DMS114 treated with DMSO at 0.1 percent for 48 hours (cell line): Measurements from ENCODE around the gene PSEN2.

Experiments used
- DNase-seq: peaks from one replicate; lab custom pipeline; 2025; ENCODE audit not compliant: unreplicated experiment; lab: John Stamatoyannopoulos, UW

The PSEN2 gene

DNA sequence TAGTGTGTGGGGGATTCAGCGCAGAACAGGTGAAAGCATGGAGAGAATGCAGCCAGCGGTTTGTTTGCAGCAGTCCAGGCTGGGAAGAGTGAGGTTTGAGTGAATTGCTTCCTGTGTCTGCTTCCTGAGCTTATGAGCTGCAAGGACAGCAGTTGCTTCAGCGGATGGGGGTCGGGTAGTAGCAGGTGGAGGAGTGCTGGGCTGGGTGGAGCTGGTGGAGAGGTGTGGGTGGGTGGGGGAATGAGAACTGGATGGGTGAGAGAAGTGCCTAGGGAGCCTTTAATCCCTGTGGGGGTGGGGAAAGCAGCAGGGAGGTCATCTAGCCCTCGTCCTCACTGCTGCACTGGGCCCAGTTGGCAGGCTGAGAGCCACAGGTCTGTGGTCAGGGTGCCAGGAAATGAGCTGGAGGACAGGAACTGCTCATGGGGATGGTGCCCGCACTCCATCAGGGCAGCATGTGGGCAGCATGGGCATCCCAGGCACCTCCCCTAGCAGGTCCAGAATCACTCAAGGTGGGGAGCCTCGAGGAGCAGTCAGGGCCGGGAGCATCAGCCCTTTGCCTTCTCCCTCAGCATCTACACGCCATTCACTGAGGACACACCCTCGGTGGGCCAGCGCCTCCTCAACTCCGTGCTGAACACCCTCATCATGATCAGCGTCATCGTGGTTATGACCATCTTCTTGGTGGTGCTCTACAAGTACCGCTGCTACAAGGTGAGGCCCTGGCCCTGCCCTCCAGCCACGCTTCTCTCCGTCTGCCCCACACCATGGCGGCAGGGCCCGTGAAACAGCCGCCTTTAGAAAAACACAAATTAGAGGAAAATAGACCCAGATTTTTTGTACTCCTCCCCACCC, 14.8 kb downstream of the PSEN2 start:
- no peak for DNase-seq

GRCh38 chr1:226886122-226886901, 15.9 kb downstream of the PSEN2 start:
- DNase-seq = no peak

DNA sequence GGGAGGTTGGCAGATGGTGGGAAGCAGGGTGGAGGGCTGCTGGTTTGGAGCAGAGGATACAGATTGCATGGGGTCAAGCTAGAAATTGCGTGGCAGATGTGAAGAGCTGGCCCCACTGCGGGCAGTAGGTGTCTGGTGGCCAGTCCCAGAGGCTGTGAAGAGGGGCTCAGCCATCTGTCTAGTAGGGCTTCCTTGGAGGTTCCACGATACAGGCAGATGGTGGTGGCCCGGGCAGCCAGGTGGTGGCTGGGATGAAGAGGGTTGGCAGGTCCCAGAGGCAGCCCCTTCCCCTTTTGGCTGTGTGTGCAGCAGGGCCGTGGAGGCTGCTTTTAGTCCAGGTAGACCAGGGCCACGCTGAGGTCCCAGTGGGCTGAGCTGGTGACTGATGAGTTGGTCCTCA, 16.6 kb downstream of the PSEN2 start:
- no peak for DNase-seq

- no peak for DNase-seq
Measured at GRCh38 chr1:226888021-226888420, 17.6 kb downstream of the PSEN2 start.

DNA sequence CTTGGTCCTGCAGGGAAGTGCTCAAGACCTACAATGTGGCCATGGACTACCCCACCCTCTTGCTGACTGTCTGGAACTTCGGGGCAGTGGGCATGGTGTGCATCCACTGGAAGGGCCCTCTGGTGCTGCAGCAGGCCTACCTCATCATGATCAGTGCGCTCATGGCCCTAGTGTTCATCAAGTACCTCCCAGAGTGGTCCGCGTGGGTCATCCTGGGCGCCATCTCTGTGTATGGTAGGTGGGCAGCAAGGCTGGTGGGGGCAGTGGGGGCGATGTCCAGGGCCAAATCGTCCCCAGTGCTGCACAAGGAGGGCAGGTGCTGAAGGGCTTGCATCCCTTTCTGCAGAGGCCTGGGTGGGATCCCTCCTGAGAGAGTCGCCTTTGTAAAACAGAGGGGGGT, 18.4 kb downstream of the PSEN2 start:
- no peak for DNase-seq

- no peak for DNase-seq
Measured at GRCh38 chr1:226889616-226890330, 19.4 kb downstream of the PSEN2 start.

GRCh38 chr1:226890331-226891108, 20.1 kb downstream of the PSEN2 start:
- DNase-seq = no peak

DNA sequence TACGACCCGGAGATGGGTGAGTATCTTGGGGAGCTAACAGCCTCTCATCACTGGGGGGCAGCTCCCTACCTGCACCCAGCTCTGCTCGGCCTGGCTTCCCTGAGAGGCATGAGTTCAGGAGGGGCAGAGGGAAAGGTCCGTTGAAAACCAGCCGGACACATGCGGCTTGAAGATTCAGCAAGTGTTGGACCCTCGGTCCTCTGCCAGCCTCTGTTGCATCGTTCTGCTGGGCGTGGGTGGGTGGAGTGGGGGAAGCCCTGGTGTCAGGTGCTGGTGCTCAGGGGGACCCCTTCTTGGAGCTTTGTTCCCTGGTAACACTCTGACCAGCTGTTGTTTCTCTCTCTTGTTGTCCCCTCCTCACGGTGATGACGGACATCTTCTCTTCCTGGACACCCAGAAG, 20.9 kb downstream of the PSEN2 start:
- DNase-seq = no peak

DNA sequence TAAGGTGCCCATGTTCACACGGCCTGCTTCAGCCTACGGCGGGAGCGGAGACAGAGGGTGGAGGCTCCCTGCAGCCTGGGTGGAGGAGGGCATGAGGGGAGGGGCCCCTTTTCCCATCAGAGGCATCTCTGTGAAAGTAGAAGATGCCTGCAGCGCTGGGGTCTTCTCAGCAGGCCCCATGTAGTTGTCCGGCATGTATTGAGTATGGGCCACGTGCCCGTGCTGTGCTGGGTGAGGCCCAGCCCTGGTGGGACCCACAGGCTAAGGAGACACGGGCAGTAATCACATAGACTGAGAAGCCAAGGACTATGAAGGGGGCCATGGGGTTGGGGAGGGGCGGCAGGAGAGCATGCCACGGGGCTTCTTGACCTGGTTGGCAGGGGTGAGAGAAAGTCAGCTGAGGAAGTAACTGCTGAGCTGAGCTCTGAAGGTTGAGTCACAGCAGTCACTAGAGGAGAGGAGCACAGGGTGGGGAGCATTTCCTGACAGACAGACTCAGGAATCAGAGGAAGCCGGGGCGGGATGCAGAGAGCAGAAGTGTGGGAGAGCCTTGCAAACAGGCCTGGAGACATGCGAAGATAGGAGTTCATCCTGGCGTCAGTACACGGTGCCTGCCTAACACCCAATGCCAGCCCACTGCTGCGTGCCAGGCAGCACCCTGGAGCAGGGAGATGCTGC, 21.6 kb downstream of the PSEN2 start:
- no peak for DNase-seq

DNA sequence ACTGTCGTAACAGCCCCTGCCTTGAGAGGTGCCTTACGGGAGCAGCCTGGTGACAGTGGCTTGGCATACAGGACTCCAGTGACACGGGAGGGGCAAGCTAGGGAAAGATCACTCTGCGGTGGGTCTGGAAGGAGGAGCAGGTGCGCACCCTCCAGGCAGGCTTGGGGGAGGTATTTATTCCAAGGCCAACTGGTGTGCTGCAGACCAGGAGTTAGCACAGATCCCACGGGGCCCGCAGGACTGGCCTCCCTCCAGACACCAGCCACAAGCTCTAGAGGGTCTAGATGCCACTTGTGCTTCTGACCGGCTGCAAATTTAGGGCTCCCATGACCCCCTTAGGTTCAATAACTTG, 22.1 kb downstream of the PSEN2 start:
- no peak for DNase-seq

DNA sequence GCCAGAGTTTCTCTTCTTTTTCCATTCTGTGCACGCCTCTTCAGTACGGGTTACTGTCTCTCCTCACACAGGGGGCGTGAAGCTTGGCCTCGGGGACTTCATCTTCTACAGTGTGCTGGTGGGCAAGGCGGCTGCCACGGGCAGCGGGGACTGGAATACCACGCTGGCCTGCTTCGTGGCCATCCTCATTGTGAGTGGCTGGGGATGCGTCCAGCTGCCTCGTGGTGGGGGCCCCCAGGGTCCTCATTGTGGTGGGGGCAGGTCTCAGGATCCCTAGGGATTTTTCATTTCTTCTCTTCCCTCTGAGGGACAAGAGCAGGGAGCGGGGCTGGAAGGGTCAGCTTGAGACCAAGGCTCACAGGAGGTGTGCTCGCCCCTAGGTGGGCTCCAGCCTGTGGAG, 23.5 kb downstream of the PSEN2 start:
- no peak for DNase-seq

DNA sequence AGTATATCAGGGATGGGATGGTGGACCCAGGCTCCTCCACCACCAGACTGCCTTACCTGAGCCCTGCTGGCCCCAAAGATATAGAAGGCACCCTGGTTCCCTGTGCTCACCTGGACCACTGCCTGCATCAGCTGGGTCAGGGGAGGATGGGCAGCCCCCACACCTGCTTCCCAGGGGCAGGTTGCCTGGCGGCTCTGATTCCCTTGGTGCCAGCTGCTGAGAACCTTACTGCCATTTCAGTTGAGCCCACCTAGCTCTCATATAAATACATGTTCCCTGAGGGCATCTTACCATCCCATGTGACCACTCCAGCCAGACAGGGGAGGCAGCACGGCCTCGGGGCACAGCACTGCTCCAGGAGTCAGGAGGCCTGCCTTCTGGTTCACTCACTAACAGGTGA, 24.4 kb downstream of the PSEN2 start:
- no peak for DNase-seq

GRCh38 chr1:226895644-226896043, 25.2 kb downstream of the PSEN2 start:
- no peak for DNase-seq

GRCh38 chr1:226898246-226898645, 27.8 kb downstream of the PSEN2 start:
- no peak for DNase-seq

DNA sequence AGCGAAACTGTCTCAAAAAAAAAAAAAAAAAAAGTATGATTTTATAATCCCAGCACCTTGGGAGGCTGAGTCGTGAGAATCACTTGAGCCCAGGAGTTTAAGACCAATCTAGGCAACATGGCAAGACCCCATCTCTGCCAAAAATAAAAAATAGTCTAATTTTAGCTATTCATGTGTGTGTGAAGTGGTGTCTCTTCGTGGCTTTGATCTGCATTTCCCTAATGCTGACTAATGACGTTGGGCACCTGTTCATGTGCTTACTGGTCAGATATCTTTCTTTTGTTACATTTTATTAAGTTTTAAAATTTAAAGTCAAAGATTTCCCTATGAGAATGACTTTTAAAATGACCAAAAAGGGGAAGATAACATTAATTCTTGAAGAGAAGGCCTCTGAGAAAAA, 31.0 kb downstream of the PSEN2 start:
- no peak for DNase-seq

- DNase-seq = no peak
Measured at GRCh38 chr1:226902601-226903000, 32.2 kb downstream of the PSEN2 start.

DNA sequence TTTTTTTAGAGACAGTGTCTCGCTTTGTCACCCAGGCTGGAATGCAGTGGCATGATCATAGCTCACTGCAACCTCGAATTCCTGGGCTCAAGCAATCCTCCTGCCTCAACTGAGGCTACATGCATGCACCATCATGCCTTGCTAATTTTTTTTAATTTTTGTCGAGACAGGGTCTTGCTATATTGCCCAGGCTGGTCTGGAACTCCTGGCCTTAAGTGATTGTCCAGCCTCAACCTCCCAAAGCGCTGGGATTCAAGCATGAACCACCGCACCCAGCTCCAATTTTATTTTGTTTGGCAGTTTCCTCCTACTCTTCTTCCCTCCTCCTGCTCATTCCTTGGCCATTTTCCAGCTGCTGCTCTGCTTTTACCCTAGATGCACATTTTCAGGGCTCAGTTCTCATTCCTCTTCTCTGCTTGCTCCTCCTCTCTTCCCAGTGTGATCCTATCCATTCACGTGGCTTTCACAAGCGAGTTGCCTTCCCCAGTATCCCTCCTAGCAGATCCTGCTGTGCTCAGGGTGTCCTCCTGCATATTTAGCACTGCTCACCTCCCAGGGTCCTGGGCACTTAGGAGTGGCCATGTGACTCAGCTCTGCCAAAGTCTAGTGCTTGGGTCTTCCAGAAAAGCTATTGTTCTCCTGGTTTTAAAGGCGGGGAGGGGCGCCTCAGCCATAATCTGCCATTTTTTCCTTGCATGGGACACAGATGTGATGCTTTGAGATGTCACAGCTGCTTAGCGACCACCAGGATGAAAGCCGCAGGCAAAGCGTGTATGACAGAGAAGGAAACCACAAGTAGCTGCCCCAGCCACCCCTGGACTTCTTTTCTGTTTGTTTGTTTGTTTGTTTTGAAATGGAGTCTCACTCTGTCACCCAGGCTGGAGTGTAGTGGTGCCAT, 33.7 kb downstream of the PSEN2 start:
- no peak for DNase-seq

DNA sequence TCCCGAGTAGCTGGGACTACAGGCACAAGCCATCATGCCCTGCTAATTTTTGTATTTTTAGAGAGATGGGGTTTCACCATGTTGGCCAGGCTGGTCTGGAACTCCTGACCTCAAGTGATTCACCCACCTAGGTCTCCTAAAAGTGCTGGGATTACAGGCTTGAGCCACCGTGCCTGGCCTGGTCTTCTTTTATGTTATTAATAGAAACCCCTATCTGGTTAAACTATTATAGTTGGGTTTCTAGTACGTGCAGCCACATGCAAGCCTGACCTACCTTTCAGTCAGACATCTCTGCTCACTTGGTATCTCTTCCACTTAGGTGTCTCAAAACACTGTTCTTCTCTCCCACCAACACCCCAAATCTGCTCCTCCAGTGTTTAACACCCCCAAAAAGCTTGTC, 34.4 kb downstream of the PSEN2 start:
- DNase-seq = no peak

DNA sequence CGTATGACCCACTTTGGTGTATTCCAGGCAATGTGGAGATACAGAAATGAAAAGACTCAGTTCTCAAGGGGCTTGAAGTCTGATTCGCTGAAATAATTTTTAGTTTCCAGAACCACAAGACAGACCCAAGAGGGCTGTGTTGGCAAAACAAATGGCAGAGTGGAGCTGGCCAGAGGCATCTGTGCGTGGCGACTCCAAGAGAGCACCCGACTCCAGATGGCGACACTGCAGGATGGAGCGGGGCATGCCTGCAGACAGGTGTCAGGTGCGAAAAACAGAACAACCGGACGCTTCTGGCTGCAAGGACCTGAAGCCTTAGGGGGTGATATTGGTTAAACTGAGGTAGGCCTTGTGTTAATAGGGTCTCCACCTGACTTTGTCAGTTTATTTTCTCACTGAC, 38.0 kb downstream of the PSEN2 start:
- no peak for DNase-seq

GRCh38 chr1:226908913-226909312, 38.5 kb downstream of the PSEN2 start:
- DNase-seq = no peak
